Coronary artery (tissue), 2 donors: ENCODE data around the gene SMIM12.

Experiments
- DNase-seq: peaks from one replicate; pipeline ENCODE4 v3.0.0-alpha.2; 2017; ENCODE audit warnings: low spot score
- H3K27ac ChIP-seq, 2 donors: fragments of 200-600 bp; sonication (generic); one replicate each; pipeline ENCODE4 v1.5.1; 2016 to 2019
- H3K4me3 ChIP-seq: fragments of 200-600 bp; sonication (generic); 2 replicates; pipeline ENCODE4 v1.5.1; 2016; ENCODE audit warnings: mild to moderate bottlenecking, moderate library complexity
- TF ChIP-seq, protein P1 (sequence below): fragments of 200-600 bp; sonication (generic); IDR thresholded peaks from one replicate; pipeline ENCODE4 v1.5.1; 2019; ENCODE audit warnings: antibody characterized with exemption

The SMIM12 gene

DNA sequence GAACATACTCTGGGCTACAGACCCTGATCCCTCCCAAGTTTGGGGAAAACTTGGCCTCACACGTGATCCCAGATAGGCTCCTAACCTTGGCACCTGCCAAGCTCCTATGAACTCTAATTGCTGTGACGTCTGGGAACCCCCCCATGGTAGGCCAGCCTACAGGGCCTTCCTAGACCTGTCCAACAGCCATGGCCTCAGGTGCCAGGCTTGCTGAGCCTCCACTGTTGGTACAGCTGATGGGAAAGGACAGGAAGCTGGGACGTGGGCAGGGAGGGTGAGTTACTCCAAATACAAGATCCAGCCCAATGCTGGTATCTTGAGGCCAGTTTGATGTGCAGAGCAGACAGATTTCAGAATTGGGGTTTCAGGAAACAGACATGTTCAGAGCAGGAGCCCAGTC lies 19.1 kb downstream of the SMIM12 start:
- H3K27ac ChIP-seq = no peak overlapping the region
- DNase-seq = no peak
- TF ChIP-seq, protein P1, sequence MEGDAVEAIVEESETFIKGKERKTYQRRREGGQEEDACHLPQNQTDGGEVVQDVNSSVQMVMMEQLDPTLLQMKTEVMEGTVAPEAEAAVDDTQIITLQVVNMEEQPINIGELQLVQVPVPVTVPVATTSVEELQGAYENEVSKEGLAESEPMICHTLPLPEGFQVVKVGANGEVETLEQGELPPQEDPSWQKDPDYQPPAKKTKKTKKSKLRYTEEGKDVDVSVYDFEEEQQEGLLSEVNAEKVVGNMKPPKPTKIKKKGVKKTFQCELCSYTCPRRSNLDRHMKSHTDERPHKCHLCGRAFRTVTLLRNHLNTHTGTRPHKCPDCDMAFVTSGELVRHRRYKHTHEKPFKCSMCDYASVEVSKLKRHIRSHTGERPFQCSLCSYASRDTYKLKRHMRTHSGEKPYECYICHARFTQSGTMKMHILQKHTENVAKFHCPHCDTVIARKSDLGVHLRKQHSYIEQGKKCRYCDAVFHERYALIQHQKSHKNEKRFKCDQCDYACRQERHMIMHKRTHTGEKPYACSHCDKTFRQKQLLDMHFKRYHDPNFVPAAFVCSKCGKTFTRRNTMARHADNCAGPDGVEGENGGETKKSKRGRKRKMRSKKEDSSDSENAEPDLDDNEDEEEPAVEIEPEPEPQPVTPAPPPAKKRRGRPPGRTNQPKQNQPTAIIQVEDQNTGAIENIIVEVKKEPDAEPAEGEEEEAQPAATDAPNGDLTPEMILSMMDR = no peak
- H3K4me3 ChIP-seq = no peak overlapping the region

DNA sequence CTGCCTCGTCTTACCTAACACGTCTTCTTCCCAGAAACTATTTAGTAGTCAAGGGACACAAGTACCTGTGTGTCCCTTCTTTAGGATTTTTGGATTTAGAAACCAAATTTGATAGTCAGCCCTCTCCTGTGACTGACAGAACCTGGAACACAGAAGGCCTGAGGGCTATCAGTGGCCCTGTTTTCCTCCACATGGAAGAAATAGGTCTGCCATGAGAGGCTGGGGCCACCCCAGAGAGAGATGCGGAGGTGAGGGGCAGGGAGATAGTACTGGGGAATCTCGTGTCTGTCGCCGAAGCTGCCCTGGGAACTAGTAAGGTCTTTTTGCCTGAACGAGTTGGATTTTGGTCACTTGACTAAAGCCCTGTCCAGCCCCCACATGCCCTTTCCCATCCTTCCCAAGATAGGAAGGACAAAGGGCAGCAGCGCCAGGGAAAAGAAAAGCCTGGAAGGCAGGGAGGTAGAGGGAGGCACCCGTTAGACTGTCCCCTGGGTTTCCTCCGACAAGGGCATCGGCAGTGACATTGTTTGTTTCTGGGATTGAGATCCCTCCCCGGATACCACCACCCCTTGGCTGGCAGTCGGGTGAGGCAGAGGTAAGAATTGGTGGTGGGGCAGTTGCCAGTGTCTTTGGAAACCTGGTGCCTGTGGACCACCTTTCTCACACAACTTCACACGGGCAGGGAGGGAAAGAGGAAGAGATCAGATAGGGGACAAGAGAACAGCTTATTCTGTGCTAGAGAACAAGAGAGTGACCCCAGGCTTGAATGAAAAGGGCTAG lies 19.8 kb downstream of the SMIM12 start:
- H3K4me3 ChIP-seq = no peak overlapping the region
- H3K27ac ChIP-seq = no peak overlapping the region
- DNase-seq = no peak
- TF ChIP-seq, protein P1 = no peak

DNA sequence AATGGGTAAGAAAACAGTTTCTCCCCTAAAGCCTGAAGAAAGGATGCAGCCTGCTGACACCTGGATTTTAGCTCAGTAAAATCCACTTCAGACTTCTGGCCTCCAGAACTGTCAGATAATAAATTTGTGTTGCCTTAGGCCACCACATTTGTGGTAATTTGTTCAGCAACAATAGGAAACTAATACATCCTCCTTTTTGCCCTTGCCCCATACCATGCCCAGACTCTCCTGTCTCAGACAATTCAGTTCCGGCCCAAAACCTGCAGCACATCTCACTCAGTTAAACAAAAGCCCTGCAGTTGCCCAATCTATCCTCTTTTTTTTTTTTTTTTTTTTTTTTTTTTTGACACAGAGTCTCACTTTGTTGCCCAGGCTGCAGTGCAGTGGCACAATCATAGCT lies 25.8 kb downstream of the SMIM12 start:
- Histone ChIP-seq H3K27ac (no peak overlapping the region), H3K4me3 (no peak overlapping the region)
- DNase-seq = no peak
- TF ChIP-seq, protein P1 = no peak

DNA sequence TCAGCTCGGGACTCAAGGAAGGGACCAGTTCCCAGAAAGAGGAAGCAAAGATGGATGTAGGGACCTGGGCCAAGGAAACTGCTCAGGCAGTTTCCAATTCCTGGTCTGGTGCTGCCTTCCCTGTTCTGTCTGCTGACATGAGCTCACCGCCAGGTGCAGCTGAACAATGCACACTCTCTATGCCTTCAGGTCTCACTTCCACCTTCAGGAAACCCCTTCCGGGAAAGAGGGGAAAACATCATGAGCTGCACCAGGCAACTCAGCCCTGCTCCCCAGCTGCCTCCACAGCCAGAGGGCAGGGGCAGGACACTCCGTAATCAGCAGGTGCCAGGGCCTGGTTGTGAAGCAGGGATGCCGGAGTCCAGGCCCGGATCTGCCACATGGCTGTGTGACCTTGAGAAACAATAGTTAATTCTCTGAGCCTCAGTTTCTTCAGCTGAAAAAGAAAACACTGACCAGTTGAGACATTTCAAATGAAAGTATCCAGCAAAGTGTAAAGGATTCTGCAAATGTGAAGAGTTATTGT lies 27.8 kb downstream of the SMIM12 start:
- DNase-seq = no peak
- TF ChIP-seq, protein P1 = no peak
- Histone ChIP-seq H3K4me3 (no peak overlapping the region), H3K27ac (peak overlapping the region in 1 of 2 donors; percentile 18)

DNA sequence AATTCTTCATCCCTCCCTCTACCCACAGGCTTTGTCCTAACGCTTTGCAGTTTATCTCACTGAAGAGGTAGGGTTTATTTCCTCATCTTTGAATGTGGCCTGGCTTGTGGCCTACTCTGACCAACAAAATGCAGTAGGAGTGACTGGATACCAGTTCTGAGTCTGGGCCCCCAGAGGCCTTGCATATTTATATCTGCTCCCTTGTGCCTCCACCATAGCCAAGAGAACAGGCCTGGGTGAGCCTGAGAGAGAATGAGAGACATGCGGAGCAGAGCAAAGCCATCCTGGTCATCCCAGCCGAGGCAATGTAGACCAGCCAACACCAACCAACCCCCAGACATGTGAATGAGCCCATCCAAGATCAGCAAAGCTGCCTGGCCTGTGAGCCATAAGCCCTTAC lies 30.3 kb downstream of the SMIM12 start:
- TF ChIP-seq, protein P1 = no peak
- Histone ChIP-seq H3K27ac (peak overlapping the region; percentile 25 to 85), H3K4me3 (no peak overlapping the region)
- DNase-seq = no peak

DNA sequence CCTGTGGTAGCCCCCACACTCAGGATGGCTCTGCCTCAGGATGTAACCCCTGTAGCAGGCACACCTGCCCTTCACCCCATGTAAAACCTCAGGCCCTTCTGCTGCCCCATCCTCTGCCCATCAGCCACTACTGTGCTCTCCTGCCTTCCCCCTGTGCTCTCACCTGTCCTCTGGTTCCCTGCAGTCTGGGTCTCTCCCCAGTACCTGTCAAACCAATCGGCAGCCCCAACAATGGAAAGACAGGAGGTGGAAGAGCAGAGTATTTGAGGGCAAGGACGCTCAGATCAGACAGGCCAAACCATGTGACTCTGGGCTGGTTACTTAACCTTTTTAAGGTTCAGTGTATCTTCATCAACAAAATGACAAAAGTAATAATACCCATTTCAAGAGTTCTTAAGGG lies 30.9 kb downstream of the SMIM12 start:
- TF ChIP-seq, protein P1 = no peak
- Histone ChIP-seq H3K4me3 (no peak overlapping the region), H3K27ac (peak overlapping the region; percentile 25 to 85)
- DNase-seq = no peak

DNA sequence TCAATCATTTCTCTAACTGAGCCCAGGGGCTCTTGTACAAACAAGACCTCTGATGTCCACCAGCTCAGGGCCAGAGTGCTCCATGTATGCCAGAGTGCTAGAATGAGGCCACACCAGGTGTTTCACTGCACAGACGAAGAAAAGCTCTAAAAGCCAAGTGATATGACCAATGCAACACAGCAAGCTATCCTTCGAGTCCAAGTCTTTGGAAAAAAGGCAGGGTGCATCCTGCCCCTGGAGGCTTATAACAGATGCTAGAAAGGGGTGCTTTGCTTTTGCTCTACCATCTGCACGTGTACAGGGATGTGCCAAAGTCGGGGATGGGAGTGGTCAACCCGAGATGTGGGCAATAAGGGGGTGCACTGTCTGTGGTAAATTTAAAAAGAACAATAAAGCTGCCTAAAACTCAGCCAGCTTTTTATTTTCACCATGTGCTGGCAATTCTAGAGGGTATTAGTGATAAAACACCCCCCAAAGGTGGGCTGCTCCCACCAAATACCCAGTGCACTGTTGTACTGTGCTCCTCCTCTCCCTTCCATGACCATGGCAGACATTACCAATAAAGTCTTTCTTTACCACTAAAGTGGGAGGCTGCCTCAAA lies 32.1 kb downstream of the SMIM12 start:
- TF ChIP-seq, protein P1 = no peak
- DNase-seq = no peak
- Histone ChIP-seq H3K27ac (peak overlapping the region in 1 of 2 donors; percentile 85), H3K4me3 (no peak overlapping the region)
